Right lobe of liver (tissue), 4 donors: ENCODE measurements around the gene TFEB.

ENCODE experiments used
- CTCF ChIP-seq, 4 donors: fragments of 200-600 bp in 3 of 4; fragments of 450-650 bp in 1 of 4; IDR thresholded peaks; one replicate each; pipeline versions ENCODE4 v1.5.1 to v1.8.0; 2016 to 2022; ENCODE audit warnings: antibody characterized with exemption in 4 of 4, mild to moderate bottlenecking in 2 of 4
- POLR2A ChIP-seq: fragments of 450-650 bp; IDR thresholded peaks from one replicate; pipeline ENCODE4 v1.6.1; 2017; ENCODE audit warnings: antibody characterized with exemption, mild to moderate bottlenecking
- donor health status: DM: no; HTN: no; CAD: no.
- donor health status: DM: no; HTN: no; CAD: no.
- donor health status: DM: no; HTN: yes; CAD: no.

DNA sequence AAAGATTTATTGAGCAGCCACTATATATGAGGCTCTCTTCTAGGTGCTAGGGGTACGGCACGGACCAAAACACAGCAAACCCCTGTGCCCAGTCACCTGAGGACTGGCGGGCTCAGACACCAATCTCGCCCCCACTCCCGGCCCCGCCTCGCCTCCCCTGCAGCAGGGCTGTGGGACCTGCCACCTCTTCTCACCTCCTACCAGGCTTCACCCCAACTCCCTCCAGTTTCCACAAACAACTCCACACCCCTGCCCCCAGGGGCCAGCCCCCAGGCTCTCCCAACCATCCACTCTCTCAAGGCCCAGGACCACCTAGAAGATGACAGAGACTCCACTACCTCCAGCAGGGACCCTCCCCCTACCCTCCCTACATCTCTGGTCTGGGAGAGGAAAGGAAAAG lies 6.5 kb downstream of the TFEB start:
- no peak for TF ChIP-seq POLR2A
- no peak for TF ChIP-seq CTCF (IDR thresholded peaks at IDR 0.05)
